Mesendoderm (in vitro differentiated cells): Measurements from ENCODE around the gene KLC1.

Experiments
- DNase-seq: peaks from one replicate; pipeline ENCODE4 v3.0.0; 2013
- H2AK5ac ChIP-seq: 2 replicates; pipeline ENCODE4 v1.6.1; 2013; ENCODE audit warnings: low read length, inconsistent platforms
- H2BK120ac ChIP-seq: 2 replicates; pipeline ENCODE4 v1.6.1; 2013; ENCODE audit warnings: low read depth, mild to moderate bottlenecking, low read length, moderate library complexity, mixed read lengths
- H2BK15ac ChIP-seq: replicated peaks from 2 replicates; pipeline ENCODE4 v1.6.1; 2013; ENCODE audit warnings: low read depth, mild to moderate bottlenecking, moderate library complexity
- H2BK5ac ChIP-seq: 2 replicates; pipeline ENCODE4 v1.6.1; 2013; ENCODE audit warnings: low read length, inconsistent platforms
- H3K18ac ChIP-seq: 2 replicates; pipeline ENCODE4 v1.6.1; 2013; ENCODE audit warnings: mild to moderate bottlenecking, low read length, mixed read lengths
- H3K23ac ChIP-seq: one replicate; pipeline ENCODE4 v1.6.1; 2013; ENCODE audit warnings: low read length
- H3K27ac ChIP-seq: 2 replicates; pipeline ENCODE4 v1.5.1; 2013; ENCODE audit warnings: low read depth, mild to moderate bottlenecking, inconsistent platforms, low read length, moderate library complexity
- H3K27me3 ChIP-seq: 2 replicates; pipeline ENCODE4 v1.6.1; 2013; ENCODE audit warnings: low read length, control low read depth, mild to moderate bottlenecking, inconsistent platforms; ENCODE audit not compliant: insufficient read depth, poor library complexity
- H3K36me3 ChIP-seq: 2 replicates; pipeline ENCODE4 v1.6.1; 2013; ENCODE audit warnings: low read length, inconsistent platforms; ENCODE audit not compliant: control insufficient read depth, insufficient read depth
- H3K4ac ChIP-seq: one replicate; pipeline ENCODE4 v1.6.1; 2013; ENCODE audit warnings: low read depth, mild to moderate bottlenecking, low read length, moderate library complexity
- H3K4me1 ChIP-seq: 2 replicates; pipeline ENCODE4 v1.6.1; 2013; ENCODE audit warnings: low read depth, low read length, inconsistent platforms; ENCODE audit not compliant: control insufficient read depth
- H3K4me2 ChIP-seq: 2 replicates; pipeline ENCODE4 v1.6.1; 2013; ENCODE audit warnings: low read length
- H3K4me3 ChIP-seq: 2 replicates; pipeline ENCODE4 v1.5.1; 2013; ENCODE audit warnings: mild to moderate bottlenecking, low read length
- H3K56ac ChIP-seq: one replicate; pipeline ENCODE4 v1.6.1; 2013; ENCODE audit warnings: low read length
- H3K79me1 ChIP-seq: 2 replicates; pipeline ENCODE4 v1.6.1; 2013; ENCODE audit warnings: low read length, inconsistent platforms
- H3K79me2 ChIP-seq: 2 replicates; pipeline ENCODE4 v1.6.1; 2013; ENCODE audit warnings: mild to moderate bottlenecking, low read length; ENCODE audit not compliant: control insufficient read depth, insufficient read depth
- H3K9ac ChIP-seq: 2 replicates; pipeline ENCODE4 v1.6.1; 2013; ENCODE audit warnings: low read length, inconsistent platforms
- H4K5ac ChIP-seq: one replicate; pipeline ENCODE4 v1.6.1; 2013; ENCODE audit warnings: low read length
- H4K8ac ChIP-seq: one replicate; pipeline ENCODE4 v1.6.1; 2013; ENCODE audit warnings: low read depth, mild to moderate bottlenecking, control low read depth, low read length, moderate library complexity
- WGBS: extraction: QIAGEN DNeasy Blood & Tissue Kit; methylation state at CpG from one replicate; pipeline ENCODE4 v1.1.7; 2013; ENCODE audit warnings: low lambda C conversion rate, missing lambda C conversion rate; ENCODE audit not compliant: insufficient coverage; ENCODE audit errors: extremely low coverage; 5-methylcytosine and 5-hydroxymethylcytosine counted together

Gene KLC1

DNA sequence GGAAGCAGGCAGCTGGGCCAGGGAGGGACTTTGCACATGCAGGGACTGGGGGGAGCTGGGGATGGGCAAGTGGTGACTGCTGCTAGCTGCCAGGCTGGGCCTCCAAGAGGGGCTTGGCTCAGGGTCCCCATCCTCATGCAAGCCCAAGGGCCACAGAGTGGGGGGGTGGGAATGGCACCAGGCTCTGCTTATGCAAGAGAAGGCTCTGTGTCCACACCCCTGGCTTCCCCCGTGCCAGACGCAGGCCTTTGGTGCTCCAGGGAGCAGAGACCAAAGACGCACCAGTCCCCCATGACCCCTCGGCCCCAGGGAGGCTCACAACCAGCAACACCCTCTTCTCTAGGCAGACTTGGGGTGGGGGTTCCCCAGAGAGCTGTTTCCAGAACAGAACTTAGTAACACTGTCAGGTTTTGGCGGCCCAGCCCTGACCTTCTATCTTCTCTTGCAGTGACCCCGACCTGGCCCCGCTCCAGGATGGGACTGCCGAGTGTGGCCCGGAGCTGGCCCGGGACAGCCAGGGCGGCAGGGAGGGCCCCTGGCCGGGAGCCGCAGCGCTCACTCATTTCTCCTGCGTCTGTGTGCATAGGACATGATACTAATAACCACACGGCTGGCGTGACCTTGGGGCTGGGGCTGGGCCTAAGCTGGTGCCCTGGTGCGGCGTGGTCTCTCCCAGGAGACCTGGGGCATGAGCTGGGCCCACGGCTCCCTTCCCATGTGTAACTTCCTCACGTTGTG is 71.9 kb downstream of the KLC1 start:
- H3K4me2 ChIP-seq, result no peak overlapping the region
- H4K8ac ChIP-seq, result no peak overlapping the region
- no peak overlapping the region for H2BK5ac ChIP-seq
- no peak overlapping the region for H3K4ac ChIP-seq
- H3K23ac ChIP-seq, result no peak overlapping the region
- H3K4me3 ChIP-seq, result no peak overlapping the region
- H2BK120ac ChIP-seq, result no peak overlapping the region
- WGBS, result no CpG with 5 or more reads among the region's 21 CpGs
- no peak overlapping the region for H2BK15ac ChIP-seq
- no peak overlapping the region for H3K9ac ChIP-seq
- peaks cover 7% of the 10 kb centered on the region for H3K36me3 ChIP-seq
- no peaks in the 10 kb centered on the region for H3K79me1 ChIP-seq
- H3K27ac ChIP-seq, result no peak overlapping the region
- H3K18ac ChIP-seq, result no peak overlapping the region
- H2AK5ac ChIP-seq, result no peak overlapping the region
- H4K5ac ChIP-seq, result no peak overlapping the region
- H3K79me2 ChIP-seq, result no peaks in the 10 kb centered on the region
- no peaks in the 10 kb centered on the region for H3K4me1 ChIP-seq
- H3K56ac ChIP-seq, result no peak overlapping the region
- H3K27me3 ChIP-seq, result no peaks in the 10 kb centered on the region
- no peak for DNase-seq

GRCh38 chr14:103702095-103702494 is 73.1 kb downstream of the KLC1 start:
- Histone ChIP-seq H2AK5ac (no peak overlapping the region), H3K27ac (no peak overlapping the region), H4K8ac (no peak overlapping the region), H3K9ac (no peak overlapping the region), H3K4me3 (no peak overlapping the region), H3K23ac (no peak overlapping the region), H3K36me3 (peaks cover 7% of the 10 kb centered on the region), H3K79me2 (no peaks in the 10 kb centered on the region), H3K4me1 (no peaks in the 10 kb centered on the region), H3K56ac (no peak overlapping the region), H3K4me2 (no peak overlapping the region), H2BK15ac (no peak overlapping the region), H3K79me1 (no peaks in the 10 kb centered on the region), H3K18ac (no peak overlapping the region), H3K4ac (no peak overlapping the region), H4K5ac (no peak overlapping the region), H2BK5ac (no peak overlapping the region), H3K27me3 (no peaks in the 10 kb centered on the region), H2BK120ac (no peak overlapping the region)
- no peak for DNase-seq
- no CpG with 5 or more reads among the region's 5 CpGs for WGBS

DNA sequence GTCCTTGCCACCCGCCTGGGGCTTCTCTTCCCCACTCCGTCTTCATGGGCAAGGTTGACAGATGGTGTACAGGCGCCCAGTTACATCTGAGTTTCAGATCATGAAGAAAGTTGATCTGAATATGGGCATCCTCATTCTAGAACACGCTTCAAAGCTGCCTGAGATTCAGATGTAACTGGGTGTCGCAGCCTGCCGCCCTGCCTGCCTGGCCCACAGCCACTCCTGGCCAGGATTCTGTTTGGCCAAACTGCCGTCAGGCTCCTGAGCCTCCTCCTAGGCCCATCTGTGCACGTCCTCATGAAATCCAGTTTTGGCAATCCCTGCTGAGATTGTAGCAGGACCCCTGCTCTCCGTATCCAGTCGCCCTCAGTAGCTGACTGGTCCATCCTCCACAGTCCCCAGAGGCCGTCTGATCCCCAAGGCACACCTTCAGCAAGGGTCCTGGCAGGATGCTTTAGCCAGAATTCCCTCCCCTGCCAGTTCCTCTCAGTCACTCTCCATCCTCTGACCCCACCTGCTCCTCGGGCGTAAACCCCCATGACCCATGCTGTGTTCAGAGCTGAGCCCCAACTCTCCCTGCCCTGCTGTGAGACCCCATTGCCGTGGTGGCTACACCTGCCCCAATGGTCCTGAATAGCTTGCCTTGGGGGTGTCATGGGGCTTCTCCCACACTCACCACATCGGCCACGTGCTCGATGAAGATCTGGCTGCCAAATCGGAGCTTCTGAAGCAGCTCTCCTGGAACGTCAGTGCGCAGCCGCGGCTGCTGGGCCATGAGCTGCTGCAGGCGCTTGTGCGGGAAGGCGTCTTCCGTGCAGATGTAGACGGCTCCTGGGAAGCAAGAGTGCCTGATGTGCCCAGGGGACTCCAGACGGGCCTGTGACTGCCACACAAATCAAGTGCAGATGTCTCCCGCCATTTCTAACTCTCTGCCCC is 73.8 kb downstream of the KLC1 start:
- Histone ChIP-seq H3K4ac (no peak overlapping the region), H3K36me3 (peaks cover 7% of the 10 kb centered on the region), H2AK5ac (no peak overlapping the region), H3K56ac (no peak overlapping the region), H3K18ac (no peak overlapping the region), H3K4me3 (no peak overlapping the region), H4K5ac (no peak overlapping the region), H2BK120ac (no peak overlapping the region), H3K4me1 (no peaks in the 10 kb centered on the region), H3K27me3 (no peaks in the 10 kb centered on the region), H3K4me2 (no peak overlapping the region), H2BK5ac (no peak overlapping the region), H3K79me1 (no peaks in the 10 kb centered on the region), H3K23ac (no peak overlapping the region), H3K9ac (no peak overlapping the region), H2BK15ac (no peak overlapping the region), H3K79me2 (no peaks in the 10 kb centered on the region), H3K27ac (no peak overlapping the region), H4K8ac (no peak overlapping the region)
- no peak for DNase-seq
- no CpG with 5 or more reads among the region's 29 CpGs for WGBS

DNA sequence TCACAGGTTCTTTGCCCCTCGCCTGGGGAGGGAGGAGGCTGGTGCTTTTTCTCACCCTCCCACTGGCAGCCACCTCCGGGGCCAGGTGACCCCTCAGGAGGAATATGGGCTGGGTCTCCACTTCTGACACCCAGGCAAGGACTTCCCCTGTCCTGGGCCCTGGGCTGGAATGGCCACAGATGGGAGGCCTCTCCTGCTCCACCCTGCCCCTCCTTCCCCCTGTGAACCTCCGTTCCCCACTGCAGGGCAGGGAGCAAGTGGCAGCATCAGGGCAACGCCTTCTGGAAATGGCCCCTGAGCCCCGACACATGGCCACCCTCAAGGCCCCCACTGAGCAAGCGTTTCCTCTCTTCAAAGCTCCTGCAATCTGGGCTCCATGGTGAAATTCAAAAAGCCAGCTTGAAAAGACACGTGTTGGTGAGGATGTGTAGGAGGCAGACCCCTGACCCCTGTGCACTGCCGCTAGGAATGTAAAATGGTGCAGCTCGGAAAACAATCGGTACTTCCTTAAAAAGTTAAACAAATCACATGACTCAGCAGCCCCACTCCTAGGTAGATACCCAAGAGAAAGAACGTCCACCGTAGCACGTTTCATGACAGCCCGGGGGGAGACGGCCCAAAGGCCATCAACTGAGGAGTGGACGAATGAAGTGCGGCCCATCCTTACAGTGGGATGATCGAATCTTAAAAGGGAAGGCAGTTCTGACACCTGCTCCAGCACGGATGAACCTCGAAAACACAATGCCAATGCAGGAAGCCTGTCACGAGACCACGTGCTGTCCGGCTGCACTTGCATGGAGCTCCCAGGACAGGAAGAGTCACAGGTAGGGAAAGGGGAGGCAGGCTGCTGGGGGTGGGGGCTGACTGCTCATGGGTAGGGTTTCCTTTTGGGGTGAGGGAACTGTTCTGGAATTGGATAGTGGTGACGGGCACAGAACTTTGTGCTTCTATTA is 74.7 kb downstream of the KLC1 start:
- no peak overlapping the region for H3K4ac ChIP-seq
- H3K27me3 ChIP-seq, result no peaks in the 10 kb centered on the region
- no peak overlapping the region for H3K4me3 ChIP-seq
- no peaks in the 10 kb centered on the region for H3K4me1 ChIP-seq
- no peak overlapping the region for H3K56ac ChIP-seq
- H3K36me3 ChIP-seq, result peaks cover 11% of the 10 kb centered on the region
- H2BK5ac ChIP-seq, result no peak overlapping the region
- no CpG with 5 or more reads among the region's 24 CpGs for WGBS
- H2AK5ac ChIP-seq, result no peak overlapping the region
- H3K27ac ChIP-seq, result no peak overlapping the region
- no peak overlapping the region for H2BK120ac ChIP-seq
- H3K4me2 ChIP-seq, result no peak overlapping the region
- no peak for DNase-seq
- no peak overlapping the region for H4K8ac ChIP-seq
- H3K79me1 ChIP-seq, result no peaks in the 10 kb centered on the region
- no peak overlapping the region for H3K23ac ChIP-seq
- H3K18ac ChIP-seq, result no peak overlapping the region
- no peaks in the 10 kb centered on the region for H3K79me2 ChIP-seq
- H2BK15ac ChIP-seq, result no peak overlapping the region
- no peak overlapping the region for H4K5ac ChIP-seq
- no peak overlapping the region for H3K9ac ChIP-seq

DNA sequence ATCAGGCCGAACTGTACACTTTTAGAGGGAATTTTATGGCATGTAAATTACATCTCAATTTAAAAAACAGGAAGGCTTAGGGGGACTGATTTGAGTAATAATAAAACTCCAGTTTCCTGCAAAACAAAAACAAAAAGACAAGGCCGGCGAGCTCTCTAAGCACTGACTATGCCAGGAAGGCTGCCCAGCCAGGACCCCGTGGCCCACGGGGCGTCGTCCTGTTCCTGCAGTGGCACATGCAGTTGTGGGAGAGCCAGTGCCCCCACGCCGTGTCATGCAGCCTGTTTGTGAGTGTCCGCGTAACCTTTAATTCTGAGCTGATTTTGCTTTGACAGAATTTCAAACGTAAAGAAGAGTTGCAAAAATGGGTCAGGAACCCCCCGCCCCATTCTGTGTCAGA is 75.7 kb downstream of the KLC1 start:
- Histone ChIP-seq H3K9ac (no peak overlapping the region), H3K23ac (no peak overlapping the region), H3K4me2 (no peak overlapping the region), H3K4me3 (no peak overlapping the region), H3K18ac (no peak overlapping the region), H3K79me1 (no peaks in the 10 kb centered on the region), H4K8ac (no peak overlapping the region), H3K27me3 (no peaks in the 10 kb centered on the region), H2BK5ac (no peak overlapping the region), H3K4ac (no peak overlapping the region), H2BK15ac (no peak overlapping the region), H3K36me3 (peaks cover 11% of the 10 kb centered on the region), H3K4me1 (no peaks in the 10 kb centered on the region), H4K5ac (no peak overlapping the region), H3K56ac (no peak overlapping the region), H2AK5ac (no peak overlapping the region), H3K27ac (no peak overlapping the region), H2BK120ac (no peak overlapping the region), H3K79me2 (no peaks in the 10 kb centered on the region)
- WGBS, result no CpG with 5 or more reads among the region's 13 CpGs
- DNase-seq, result no peak
